ENCODE data around the gene MACROD2.

GRCh38 chr20:14507711-14508110, 512.4 kb downstream of the MACROD2 start:
- no peak for TF ChIP-seq CTCF (optimal IDR thresholded peaks at IDR 0.05 in 1 of 3, IDR thresholded peaks at IDR 0.05 in 1 of 3, conservative IDR thresholded peaks at IDR 0.05 in 1 of 3; ENCODE audit: extremely low read depth in 1 of 3, insufficient read depth in 2 of 3, low read length in 3 of 3)
- TF ChIP-seq EZH2 (IDR thresholded peaks at IDR 0.05; ENCODE audit: low read length) = no peak
